Glomerular visceral epithelial cell (primary cell): ENCODE measurements around the gene ARHGEF11.

Experiments
- DNase-seq: peaks from one replicate; pipeline ENCODE4 v3.0.0-alpha.2; 2016; ENCODE audit errors: extremely low spot score

Gene ARHGEF11

DNA sequence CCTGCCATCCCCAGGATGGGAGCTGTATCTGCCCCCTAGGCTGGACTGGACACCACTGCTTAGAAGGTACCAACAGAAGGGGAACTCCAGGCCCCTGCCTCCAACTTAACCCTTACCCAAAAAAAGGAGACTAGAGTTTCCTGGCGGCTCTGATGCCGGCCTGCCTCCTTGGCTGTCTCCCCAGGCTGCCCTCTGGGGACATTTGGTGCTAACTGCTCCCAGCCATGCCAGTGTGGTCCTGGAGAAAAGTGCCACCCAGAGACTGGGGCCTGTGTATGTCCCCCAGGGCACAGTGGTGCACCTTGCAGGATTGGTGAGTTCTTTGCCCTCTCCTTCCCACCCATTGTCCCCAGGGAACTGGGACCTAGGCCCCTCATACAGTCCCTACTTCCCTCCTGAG, 133.2 kb downstream of the ARHGEF11 start:
- DNase-seq = no peak

DNA sequence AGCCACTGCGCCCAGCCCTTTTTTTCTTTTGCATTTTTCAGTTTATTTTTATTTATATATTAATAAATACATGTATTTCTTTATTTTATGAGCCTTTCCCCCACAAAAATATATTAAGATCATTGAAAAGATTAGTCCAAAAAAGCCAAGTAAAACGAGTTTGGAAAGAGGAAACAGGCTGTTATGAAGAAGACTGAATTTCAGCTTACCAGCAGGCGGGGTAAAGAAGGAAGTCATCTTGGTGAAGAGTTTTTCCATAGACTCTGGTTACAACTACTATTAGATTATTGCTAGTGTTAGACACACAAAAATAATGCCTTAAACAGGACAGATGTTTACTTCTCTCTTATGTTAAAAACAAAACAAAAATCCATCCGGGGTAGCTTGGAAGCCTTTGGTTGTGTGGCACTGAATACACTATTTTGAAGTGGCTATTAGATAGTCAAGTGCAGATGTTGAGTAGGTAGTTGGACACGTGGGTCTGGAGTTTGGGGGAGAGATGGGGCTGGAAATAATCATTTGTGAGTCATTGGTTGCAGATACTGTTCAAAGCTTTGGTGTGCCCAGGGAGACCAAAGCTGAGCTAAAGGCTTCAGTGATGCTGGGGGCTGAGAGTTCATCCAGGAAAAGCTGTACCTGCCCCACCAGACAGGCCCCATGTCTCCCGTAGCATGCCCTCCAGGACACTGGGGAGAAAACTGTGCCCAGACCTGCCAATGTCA, 133.8 kb downstream of the ARHGEF11 start:
- no peak for DNase-seq

DNA sequence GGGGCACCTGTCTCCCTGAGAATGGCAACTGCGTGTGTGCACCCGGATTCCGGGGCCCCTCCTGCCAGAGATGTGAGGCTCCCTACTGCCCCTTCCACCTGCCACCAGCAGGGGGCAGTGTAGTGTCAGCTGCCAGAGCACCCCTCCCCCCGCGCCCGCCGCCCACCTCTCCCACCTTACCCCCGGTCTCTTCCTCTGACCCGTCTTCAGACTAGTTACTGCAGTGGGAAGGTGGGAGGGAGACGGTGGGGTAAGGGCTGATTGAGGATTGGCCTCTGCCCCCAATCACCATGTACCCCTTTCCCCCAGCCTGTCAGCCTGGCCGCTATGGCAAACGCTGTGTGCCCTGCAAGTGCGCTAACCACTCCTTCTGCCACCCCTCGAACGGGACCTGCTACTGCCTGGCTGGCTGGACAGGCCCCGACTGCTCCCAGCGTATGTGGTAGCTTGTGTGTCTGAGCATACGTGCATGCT, 135.2 kb downstream of the ARHGEF11 start:
- DNase-seq = peak; percentile 29

DNA sequence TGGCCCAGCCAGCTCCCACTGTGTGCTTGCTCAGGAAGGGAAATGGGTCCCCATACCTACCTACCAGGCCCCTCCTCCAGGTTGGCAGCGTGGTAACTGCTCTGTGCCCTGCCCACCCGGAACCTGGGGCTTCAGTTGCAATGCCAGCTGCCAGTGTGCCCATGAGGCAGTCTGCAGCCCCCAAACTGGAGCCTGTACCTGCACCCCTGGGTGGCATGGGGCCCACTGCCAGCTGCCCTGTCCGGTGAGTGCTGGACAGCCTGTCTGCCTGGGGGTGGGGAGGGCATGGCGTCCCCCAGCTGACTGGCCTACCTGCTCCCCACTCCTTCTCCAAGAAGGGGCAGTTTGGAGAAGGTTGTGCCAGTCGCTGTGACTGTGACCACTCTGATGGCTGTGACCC, 135.9 kb downstream of the ARHGEF11 start:
- DNase-seq = no peak

DNA sequence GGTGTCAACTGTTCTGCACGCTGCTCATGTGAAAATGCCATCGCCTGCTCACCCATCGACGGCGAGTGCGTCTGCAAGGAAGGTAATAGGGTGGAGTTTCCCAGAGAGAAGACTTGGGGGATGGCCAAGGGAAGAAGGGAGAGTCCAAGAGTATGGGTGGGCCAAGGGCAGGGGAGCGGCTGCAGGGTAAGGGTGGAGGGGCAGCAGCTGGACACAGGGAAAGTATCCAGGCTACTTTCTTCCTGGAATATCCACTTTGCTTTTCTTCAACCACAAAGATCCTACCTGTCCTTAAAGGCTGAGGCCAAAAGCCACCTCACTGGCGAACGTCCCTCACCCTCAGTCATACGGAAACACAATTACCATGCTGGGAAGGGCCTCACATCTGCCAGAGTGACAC, 136.6 kb downstream of the ARHGEF11 start:
- no peak for DNase-seq

DNA sequence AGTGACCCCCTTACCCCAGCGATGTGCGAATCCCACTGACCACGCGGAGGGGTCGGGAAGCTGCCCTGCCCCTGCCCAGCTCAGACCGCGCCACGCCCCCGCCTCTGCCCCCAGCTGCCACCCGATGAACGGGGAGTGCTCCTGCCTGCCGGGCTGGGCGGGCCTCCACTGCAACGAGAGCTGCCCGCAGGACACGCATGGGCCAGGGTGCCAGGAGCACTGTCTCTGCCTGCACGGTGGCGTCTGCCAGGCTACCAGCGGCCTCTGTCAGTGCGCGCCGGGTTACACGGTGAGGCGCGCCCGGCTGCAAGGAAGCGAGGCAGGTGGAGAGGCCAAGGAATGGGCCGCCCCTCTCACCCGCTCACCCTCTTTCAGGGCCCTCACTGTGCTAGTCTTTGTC, 137.0 kb downstream of the ARHGEF11 start:
- DNase-seq = no peak

DNA sequence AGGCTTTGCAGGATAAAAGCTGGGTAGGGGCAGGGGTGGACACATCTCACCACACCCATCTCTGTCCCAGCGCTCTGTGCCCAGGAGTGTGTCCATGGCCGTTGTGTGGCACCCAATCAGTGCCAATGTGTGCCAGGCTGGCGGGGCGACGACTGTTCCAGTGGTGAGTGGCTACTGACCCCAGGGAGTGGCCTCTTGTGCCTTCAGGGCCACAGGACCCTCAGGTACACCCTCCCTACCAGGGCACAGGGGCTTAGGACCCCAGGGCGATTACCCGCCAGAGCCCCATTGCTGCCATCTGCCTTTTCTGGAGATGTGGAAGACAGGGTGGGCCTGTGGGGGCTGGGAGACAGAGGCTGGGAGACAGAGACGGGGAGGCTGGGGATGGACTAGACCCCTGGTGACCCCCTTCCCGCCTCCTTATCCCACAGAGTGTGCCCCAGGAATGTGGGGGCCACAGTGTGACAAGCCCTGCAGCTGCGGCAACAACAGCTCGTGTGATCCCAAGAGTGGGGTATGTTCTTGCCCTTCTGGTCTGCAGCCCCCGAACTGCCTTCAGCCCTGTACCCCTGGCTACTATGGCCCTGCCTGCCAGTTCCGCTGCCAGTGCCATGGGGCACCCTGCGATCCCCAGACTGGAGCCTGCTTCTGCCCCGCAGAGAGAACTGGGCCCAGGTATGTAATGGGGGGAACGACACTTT, 139.2 kb downstream of the ARHGEF11 start:
- no peak for DNase-seq

DNA sequence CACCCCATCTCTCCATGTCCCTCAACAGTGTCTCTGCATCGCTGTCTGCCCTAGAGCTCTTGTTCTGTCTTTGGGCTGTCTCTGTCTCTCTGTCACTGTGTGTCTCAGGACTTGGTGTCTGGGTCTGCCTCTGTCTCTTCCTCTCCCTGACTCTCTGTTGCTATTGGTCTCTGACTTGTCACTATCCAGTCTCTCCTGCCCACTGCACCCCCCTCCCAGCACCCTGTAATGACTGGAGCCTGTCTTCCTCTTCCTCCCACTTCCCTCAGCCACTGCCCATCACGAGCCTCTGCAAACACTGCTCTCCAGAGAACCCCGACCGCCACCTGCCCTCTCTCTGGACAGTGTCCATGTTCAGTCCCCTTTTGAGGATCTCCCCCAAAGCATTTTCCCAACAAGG, 139.9 kb downstream of the ARHGEF11 start:
- no peak for DNase-seq

DNA sequence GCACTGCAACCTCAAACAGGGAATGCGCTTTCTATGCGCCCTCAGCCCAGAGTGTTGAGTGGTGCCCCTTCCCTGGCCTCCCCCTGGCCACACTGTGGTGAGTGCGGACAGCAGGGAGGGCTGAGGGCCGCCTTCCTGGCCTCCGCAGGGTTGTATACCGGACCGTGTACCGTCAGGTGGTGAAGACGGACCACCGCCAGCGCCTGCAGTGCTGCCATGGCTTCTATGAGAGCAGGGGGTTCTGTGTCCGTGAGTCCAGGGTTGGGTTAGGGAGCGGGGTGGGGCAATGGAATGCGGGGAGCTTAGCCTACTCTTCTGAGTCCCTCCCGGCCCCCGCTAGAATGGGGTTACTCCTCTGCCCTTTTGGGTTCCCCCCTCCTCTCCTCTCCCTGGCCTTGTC, 140.4 kb downstream of the ARHGEF11 start:
- no peak for DNase-seq

DNA sequence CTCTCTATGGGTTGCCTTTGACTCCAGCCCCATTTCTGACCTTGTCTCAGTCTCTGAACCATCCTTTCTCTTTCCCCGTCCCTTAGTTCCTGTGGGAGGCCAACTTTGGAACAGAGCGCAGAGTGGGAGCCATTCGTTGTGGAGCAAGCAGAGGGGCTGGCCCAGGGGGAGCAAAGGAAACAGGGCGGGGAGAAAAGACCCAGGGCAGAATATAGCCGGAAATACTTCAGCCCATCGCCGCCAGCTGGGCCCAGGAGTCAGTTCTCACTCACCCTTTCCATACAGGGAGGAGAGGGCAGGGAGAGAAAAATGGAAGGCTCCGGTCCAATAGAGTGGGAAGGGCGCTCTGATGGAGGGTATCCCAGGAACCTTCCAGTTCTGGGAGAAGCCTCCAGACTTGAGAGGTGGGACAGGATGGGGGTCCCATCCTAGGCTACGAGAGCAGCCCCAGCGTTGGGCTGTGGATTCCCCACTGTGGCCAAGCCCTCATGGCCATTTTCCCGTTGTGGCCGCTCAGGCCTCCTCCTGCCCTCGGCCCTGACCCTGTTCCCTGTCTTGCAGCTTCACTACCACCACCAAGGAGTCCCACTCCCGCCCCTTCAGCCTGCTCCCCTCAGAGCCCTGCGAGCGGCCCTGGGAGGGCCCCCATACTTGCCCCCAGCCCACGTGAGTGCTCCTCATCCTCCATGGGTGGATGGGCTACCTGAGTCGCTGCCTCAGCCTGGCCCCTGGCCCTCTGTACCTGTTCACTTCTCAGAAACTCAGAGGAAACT, 141.2 kb downstream of the ARHGEF11 start:
- no peak for DNase-seq

DNA sequence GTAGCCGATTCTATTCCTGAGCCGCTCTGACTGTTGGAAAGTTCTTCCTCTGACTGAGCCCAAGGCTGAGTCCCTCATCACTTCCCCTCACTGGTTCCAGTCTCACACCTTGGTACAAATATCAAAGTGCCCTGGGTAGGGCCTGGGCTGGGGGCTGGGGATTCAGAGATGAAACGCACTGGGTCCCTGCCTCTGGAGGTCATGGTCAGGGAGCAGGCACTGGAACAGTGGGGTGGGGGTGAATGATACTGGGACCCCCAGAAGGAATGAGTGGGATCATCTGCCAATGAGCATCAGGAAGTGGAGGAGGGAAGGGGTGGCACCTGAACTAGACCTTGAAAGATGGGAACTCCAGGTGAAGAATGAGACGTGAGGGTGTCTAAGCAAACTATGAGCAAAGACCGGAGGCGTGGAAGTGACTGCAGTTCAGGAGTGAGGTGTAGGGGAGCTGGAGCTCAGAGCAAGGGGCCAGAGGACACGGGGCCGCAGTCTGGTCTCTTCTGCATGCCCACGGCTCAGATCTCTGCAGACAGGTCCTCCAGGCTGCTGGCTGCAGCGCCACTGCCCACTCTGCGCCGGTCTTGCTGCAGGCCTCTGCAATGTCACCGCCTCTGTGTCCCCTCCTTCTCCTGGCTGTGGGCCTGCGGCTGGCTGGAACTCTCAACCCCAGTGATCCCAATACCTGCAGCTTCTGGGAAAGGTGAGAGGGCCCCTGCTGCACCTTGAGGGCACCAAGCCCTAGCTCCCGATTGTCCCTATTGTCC, 142.0 kb downstream of the ARHGEF11 start:
- no peak for DNase-seq

DNA sequence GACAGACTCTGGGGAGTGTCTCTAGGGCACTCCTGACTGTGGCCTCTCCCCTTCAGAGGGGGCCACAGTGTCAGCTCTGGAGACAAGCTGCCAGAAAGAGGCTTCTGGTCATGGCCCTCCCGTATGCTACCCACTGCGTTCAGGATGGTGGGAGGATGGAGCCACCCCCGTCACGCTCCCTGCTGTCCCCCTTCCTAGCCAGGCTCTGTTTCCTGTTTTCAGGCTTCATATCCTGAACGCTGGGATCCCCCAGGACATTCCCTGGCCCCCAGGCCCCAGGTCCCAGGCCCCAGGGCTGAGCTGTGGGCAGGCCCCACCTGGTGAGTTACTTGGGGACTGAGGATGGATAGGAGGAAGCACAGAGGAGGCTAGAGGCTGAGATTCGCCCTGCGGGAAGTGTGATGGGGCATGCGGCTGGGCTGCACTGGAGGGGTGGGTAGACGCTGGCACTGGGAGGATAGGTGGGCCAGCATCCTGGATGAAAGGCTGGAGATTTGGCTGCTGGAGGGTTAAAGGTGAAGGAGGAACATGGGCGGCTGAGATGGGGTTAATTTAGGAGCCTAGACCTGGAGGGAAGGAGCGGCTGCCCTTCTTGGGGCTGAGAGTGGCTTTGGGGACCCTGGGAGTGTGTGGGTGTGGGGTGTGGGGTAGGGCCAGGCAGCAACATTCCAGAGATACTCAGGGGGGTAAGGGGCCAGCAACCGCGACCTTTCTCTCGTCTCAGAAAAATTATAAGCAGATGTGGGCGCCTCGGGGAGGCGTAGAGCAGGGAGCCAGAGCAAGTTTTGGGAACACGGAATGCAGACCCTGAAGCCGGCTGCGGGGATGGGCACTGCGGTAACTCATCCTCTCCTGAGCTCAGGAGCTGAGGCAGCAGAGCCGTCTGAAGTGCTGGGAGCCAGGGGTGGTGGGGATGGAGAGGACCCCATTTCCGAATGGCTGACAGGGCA, 143.3 kb downstream of the ARHGEF11 start:
- no peak for DNase-seq

DNA sequence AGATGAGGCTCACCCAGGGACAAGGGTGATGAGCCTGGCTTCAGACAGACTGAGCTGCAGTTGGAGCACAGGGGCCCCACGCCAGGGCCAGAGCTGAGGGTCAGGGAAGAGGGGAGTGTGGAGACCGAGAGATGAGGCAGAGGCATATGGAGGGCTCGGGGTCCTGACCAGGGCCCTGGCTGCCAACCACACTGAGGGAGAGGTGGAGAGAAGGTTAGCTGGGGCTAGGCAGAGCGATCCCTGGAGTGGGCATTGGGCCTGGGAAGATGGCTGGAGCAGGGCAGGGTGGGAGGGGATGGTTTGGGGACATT, 144.0 kb downstream of the ARHGEF11 start:
- no peak for DNase-seq

DNA sequence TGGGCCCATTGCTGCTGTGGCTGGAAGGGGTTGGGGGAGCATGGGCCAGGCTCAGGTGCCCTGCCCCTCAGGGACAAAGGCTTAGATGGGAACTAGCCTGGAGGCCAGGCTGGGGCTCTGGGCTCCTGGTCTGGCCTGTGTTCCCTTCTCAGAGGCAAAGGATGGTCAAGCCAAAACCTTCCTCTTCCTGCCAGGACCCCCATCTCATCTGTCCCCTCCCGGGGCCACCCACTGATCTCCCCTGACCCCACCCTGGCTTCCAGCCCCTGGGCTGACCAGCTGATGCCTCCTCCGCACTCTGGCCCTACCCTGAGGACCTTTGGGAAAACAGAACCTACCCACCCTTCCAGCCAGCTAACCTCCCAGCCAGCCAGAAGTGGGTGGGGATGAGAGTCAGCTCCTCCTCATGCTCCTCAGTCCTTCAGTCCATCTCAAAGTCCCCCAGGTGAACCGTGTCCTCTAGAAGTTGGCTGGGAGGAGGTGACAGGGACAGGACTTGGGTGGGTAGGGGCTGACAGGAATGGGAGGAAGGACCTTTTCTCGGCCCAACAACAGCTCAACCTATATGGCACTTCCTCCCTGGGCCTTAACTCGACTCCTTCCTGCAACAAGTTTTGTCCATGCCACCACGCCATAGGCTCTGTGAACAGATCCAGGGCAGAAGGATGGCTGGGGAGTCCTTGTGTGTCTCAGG, 144.5 kb downstream of the ARHGEF11 start:
- DNase-seq = no peak

DNA sequence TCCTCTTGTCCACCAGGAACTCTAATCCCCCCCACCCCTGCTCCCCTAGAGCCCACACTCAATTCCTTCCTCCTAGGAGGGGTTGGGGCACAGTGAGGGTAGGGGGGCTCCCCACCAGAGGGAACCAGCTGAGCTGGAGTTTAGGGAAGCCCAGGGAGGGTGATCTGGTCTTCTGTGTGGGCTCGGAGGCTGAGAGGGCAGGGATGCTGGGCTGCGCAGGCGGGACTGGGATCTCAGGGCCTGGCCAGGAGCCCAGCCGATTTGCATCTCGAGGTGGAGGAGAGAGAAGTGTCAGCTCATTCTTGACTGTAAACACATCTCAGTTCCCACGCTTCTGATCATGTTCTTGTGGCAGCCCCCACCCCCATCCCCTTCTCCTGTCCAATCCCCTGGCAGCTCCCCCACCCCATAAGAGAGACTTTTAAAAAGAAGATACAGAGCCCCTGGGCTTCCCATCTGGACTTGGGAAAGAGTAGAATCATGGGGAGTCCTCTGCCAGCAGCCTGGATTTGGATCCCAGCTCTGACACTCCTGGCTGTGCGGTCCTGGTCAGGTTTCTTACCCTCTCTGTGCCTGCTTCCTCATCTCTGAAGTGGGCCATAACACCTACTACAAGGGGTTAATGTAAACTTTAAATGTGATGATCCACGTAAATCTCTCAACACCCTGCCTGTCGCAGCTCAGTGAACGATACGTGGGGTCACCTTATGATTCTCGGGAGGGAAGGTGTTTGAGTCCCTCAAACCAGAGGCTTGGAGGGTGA, 145.4 kb downstream of the ARHGEF11 start:
- DNase-seq = no peak

DNA sequence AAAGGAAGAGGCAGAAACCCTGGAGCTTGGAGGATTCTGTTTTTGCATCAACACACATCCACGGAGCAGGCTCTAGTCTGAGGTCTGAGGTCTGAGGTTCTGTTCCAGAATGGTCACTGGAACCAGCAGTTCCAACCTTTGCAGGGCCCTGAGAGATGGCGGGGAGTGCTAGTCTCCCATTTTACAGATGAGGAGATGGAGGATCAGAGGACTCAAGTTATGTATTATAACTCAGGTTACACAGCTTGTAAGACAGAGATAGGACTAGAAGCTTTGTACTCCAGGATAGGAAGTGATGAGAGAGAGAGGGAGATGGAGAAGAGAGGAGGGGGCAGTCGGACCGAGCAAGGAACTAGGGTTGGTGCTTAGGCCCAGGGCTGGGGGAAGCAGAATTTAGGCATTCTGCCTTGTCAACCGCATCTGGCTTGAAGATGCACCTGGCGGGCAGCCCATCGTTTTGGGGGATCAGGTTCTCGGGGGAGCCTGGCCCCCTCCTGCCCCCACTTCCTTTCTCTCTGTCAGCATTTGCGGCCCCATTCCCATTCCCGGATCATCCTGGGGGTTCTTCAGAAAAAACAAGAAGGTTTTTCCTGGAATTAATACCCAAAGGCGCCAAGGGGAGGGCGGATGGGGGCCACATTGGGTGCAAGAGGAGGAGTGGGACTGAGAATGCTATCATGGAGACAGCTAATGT, 146.4 kb downstream of the ARHGEF11 start:
- DNase-seq = no peak

DNA sequence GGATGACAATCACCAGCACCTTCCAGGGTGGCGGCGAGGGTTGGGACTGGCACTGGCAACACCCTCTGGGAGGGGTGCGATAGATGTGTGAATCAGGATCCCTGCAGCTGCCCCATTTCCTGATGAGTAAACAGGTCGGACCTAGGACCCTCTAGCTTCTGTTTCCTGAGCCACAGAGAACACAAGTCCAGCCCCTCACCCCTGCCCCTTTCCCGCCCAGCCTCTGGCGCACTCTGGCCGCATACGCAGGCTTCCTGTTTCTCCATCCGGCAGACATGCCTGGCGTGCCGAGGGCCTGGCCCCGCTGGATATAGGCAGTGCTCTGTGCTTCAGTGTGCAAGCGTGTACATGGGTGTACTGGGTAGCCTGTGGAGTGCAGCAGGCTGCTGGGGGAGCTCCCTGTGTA, 147.4 kb downstream of the ARHGEF11 start:
- DNase-seq = peak; percentile 67

DNA sequence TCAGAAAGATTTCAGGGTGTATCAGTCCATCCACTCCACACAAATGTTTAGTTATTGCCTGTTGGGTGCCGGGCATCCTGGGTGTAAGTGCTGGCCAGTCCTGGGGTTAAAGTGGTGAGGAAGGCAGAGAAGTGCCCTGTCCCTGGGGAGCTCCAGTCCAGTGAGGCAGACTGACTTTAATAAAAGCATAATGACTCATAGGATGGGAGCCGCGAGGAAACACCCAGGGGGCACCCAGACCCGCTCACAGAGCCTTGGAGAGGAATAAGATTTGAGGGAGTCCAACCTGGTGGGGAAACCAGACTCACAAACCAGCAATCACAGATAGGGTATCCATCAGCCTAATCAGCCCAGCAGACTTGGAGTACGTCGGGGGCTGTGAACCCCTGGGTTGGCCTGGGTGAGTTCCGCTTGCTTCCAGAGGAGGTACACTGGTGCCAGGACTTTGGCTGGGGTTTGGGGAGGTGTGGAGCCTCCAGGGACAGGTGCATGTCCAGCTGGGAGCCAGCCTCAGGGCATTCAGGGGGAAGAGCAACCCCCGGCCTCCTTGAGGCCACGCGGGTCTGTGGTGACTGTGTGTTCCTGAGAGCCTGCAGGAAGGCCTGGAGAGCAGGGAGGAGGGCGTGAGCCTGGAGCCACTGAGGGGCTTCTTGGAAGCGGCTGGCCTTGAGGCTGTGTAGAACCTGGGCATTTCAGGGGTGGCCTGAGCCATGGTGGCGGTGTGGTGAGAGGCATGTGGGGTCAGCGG, 148.3 kb downstream of the ARHGEF11 start:
- peak; percentile 74 for DNase-seq
